T-cell (primary cell): ENCODE measurements around the gene VAMP3. TPM values are rescaled to one million over a fixed set of nuclear protein-coding genes. Genes with fewer than 3 reads are reported as not detected.

ENCODE experiments used
- ATAC-seq, 4 experiments: fragments of 200-7000 bp in 3 of 4; fragments of 150-1000 bp in 1 of 4; cut with Tn5 transposase; replicated peaks in 1 of 4; 1 replicate in 3 of 4; 2 replicates in 1 of 4; pipeline ENCODE4 v1.10.0; 2021; ENCODE audit warnings: moderate library complexity in 3 of 4, mild to moderate bottlenecking in 2 of 4, moderate number of reproducible peaks in 1 of 4
- CTCF ChIA-PET, 2 donors: fragments of 300-600 bp; sonication (Branson Sonifier 250); formaldehyde crosslinking; loops; one replicate each; lab custom pipeline; 2022; ENCODE audit warnings: antibody characterized with exemption in 2 of 2; lab: Charles Lee
- POLR2A ChIA-PET, 2 donors: fragments of 300-600 bp; sonication (Branson Sonifier 250); formaldehyde crosslinking; loops; one replicate each; lab custom pipeline; 2022; ENCODE audit warnings: antibody characterized with exemption in 2 of 2; lab: Charles Lee
- DNase-seq, 35 experiments: peaks; one replicate each; pipeline versions ENCODE4 v3.0.0 to v3.0.0-alpha.2; 2013 to 2023
- H3K27ac ChIP-seq: one replicate; pipeline ENCODE4 v1.5.1; 2013; ENCODE audit warnings: low read length
- H3K27me3 ChIP-seq, 2 experiments: replicated peaks in 1 of 2; 1 replicate in 1 of 2; 2 replicates in 1 of 2; pipeline versions ENCODE4 v1.6.1 to v1.7.0; 2013; ENCODE audit warnings: low read length in 1 of 2, mixed read lengths in 1 of 2; ENCODE audit not compliant: control insufficient read depth in 2 of 2, insufficient read depth in 2 of 2; ENCODE audit errors: extremely low read depth in 1 of 2
- H3K36me3 ChIP-seq, 2 donors: 1 replicate in 1 of 2; 2 replicates in 1 of 2; pipeline versions ENCODE4 v1.6.1 to v1.7.0; 2013; ENCODE audit warnings: low read length in 1 of 2; ENCODE audit not compliant: control insufficient read depth in 2 of 2, insufficient read depth in 1 of 2; ENCODE audit errors: extremely low read depth in 1 of 2
- H3K4me1 ChIP-seq, 2 experiments: 1 replicate in 1 of 2; 2 replicates in 1 of 2; pipeline versions ENCODE4 v1.6.1 to v1.7.0; 2013; ENCODE audit warnings: low read length in 2 of 2, mixed read lengths in 1 of 2; ENCODE audit not compliant: insufficient read depth in 2 of 2, control insufficient read depth in 1 of 2; ENCODE audit errors: extremely low read depth in 1 of 2
- H3K4me3 ChIP-seq, 2 donors: 1 replicate in 1 of 2; 2 replicates in 1 of 2; pipeline versions ENCODE4 v1.5.1 to v1.7.0; 2013; ENCODE audit warnings: mild to moderate bottlenecking in 2 of 2, low read length in 1 of 2, moderate library complexity in 1 of 2; ENCODE audit not compliant: control insufficient read depth in 1 of 2; ENCODE audit errors: extremely low read depth in 1 of 2
- H3K9me3 ChIP-seq: 2 replicates; pipeline ENCODE4 v1.7.0; 2013
- H3K27ac Mint-ChIP-seq, 2 donors: one replicate each; pipeline ENCODE4 v1.8.0; 2020 to 2021; ENCODE audit warnings: mild to moderate bottlenecking in 2 of 2, mixed read lengths in 2 of 2
- H3K27me3 Mint-ChIP-seq, 2 donors: one replicate each; pipeline ENCODE4 v1.8.0; 2021 to 2022; ENCODE audit warnings: mixed read lengths in 2 of 2
- H3K36me3 Mint-ChIP-seq: one replicate; pipeline ENCODE4 v1.8.0; 2021; ENCODE audit warnings: mixed read lengths
- H3K4me1 Mint-ChIP-seq, 3 donors: one replicate each; pipeline ENCODE4 v1.8.0; 2020 to 2022; ENCODE audit warnings: mixed read lengths in 3 of 3, mild to moderate bottlenecking in 1 of 3
- H3K4me3 Mint-ChIP-seq, 3 donors: one replicate each; pipeline ENCODE4 v1.8.0; 2020 to 2022; ENCODE audit warnings: mild to moderate bottlenecking in 3 of 3, mixed read lengths in 3 of 3, moderate library complexity in 3 of 3
- H3K9me3 Mint-ChIP-seq, 3 donors: one replicate each; pipeline ENCODE4 v1.8.0; 2020 to 2022; ENCODE audit warnings: mixed read lengths in 3 of 3
- WGBS: methylation state at CpG from one replicate; pipeline ENCODE4 v1.1.5; 2013; ENCODE audit warnings: missing lambda C conversion rate; ENCODE audit not compliant: insufficient coverage; 5-methylcytosine and 5-hydroxymethylcytosine counted together
- total RNA-seq, 35 experiments: library from RNA in 6 of 35; stranded (reverse) in 6 of 35; fragments of 120-200 nt in 1 of 35; gene quantifications; one replicate each; pipeline versions ENCODE4 v1.2.1 to v1.2.4 and lab custom pipeline; 2013 to 2026

The VAMP3 gene
- total RNA-seq, 5 donors from 2014 or later (not counting 1 experiment from before 2014, with no cell fraction given) = 39.2 to 57.3 (median 53.3) TPM

DNA sequence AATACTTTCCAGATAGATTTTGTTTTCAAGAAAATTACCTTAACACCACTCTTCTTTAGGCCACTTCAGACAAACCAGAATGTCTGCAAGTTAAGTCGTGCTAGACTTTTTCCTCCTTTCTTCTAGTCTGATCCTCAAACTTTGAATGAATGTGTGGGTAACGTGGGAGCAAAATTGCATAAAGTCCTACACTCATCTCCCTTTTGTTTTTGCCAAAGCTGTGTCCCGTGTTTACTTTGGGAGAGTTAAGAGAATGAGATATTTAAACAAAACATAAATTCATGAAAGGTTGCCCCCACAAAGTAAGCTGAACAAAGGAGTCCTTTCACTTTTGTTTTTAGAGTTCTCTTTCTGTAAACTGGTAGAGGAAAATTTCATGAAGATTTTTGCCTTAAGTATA lies 16.9 kb upstream of the VAMP3 start:
- POLR2A ChIA-PET = no interaction called here
- ATAC-seq (no peak), DNase-seq (no peak)
- Mint-ChIP-seq H3K36me3 (no peaks in the 10 kb centered on the region), H3K9me3 (no peaks in the 10 kb centered on the region), H3K4me1 (peaks cover 14 to 35% (median 20%) of the 10 kb centered on the region in 3 donors), H3K27me3 (peaks cover 8 to 11% of the 10 kb centered on the region in 2 donors), H3K27ac (no peak overlapping the region), H3K4me3 (no peak overlapping the region)
- Histone ChIP-seq H3K4me1 (peaks cover 0 to 6% of the 10 kb centered on the region in 2 experiments), H3K9me3 (no peaks in the 10 kb centered on the region), H3K36me3 (no peaks in the 10 kb centered on the region), H3K27ac (no peak overlapping the region), H3K4me3 (no peak overlapping the region), H3K27me3 (peaks cover 0 to 10% of the 10 kb centered on the region in 2 experiments)
- CTCF ChIA-PET = interaction anchor here in 1 of 2 donors (0.6 to 7.5 kb wide), 2 partner anchors 86 to 692 kb away, joined by 3 to 124 read pairs; no protein-coding TSS in a partner anchor
- no CpG with 5 or more reads among the region's 3 CpGs for WGBS

DNA sequence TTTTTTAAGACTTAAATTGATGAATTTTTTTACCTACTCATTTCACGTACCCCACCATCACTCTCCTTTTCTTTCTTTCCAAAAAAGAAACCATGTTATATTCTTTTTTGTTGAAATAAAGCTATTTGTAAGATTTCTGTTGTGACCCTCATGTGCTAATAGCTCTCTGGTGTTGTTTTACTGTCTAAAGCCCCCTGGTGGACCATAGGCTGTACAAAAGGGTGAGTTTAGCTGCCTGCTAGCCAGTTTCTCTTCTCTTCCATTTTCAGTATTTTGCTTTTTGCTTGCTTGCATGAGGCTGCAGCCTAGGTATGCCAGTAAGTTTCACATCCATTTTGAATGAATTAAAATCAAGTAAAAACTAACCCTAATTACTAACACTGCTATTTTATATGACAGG lies 15.6 kb upstream of the VAMP3 start:
- no peak for DNase-seq
- no peak overlapping the region for H3K4me3 Mint-ChIP-seq
- no CpG with 5 or more reads among the region's 1 CpG for WGBS

DNA sequence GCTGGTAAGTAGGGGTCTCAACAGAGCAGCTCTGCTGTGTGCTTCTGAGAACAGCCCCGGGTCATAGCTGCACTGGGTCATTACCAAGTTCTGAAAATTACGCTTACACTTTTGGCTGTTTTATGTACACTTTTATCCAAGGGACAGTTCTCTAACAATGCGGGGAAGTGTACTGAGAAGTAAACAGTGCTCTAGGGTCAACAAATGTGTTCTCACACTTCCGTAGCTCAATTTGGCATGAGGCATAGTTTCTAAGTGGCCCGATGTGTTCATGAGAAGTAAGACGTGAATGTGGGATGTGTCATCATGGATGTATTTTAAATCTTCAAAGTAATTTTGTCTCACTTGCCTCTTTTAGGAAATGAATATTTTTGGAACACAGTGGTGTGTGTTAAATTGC lies 10.9 kb upstream of the VAMP3 start:
- DNase-seq = no peak
- H3K27me3 Mint-ChIP-seq = peaks cover 3 to 5% of the 10 kb centered on the region in 2 donors
- H3K27ac Mint-ChIP-seq = no peak overlapping the region
- no peaks in the 10 kb centered on the region for H3K36me3 Mint-ChIP-seq
- no peaks in the 10 kb centered on the region for H3K4me1 Mint-ChIP-seq
- no peak overlapping the region for H3K4me3 Mint-ChIP-seq
- WGBS = 97% methylated on average over 5 of the region's 6 CpGs
- Histone ChIP-seq H3K4me3 (no peak overlapping the region), H3K9me3 (no peaks in the 10 kb centered on the region), H3K27me3 (peaks cover 2 to 12% of the 10 kb centered on the region in 2 experiments), H3K27ac (no peak overlapping the region), H3K36me3 (no peaks in the 10 kb centered on the region), H3K4me1 (no peaks in the 10 kb centered on the region)
- ChIA-PET POLR2A (no interaction called here), CTCF (no interaction called here)
- no peaks in the 10 kb centered on the region for H3K9me3 Mint-ChIP-seq
- no peak for ATAC-seq

More for the DNA sequence above, 15.6 kb upstream of the VAMP3 start:
- ChIA-PET CTCF (interaction anchor here in 1 of 2 donors (0.7 to 0.8 kb wide), 2 partner anchors 86 to 1159 kb away, joined by 3 to 12 read pairs; no protein-coding TSS in a partner anchor), POLR2A (interaction anchor here in 1 of 2 donors (0.6 kb wide), 1 partner anchor 114 kb away, joined by 3 read pairs; no protein-coding TSS in a partner anchor)
- Histone ChIP-seq H3K36me3 (no peaks in the 10 kb centered on the region), H3K9me3 (no peaks in the 10 kb centered on the region), H3K27ac (no peak overlapping the region), H3K4me1 (peaks cover 0 to 4% of the 10 kb centered on the region in 2 experiments), H3K4me3 (no peak overlapping the region), H3K27me3 (peaks cover 0 to 10% of the 10 kb centered on the region in 2 experiments)
- peaks cover 6 to 11% of the 10 kb centered on the region in 2 donors for H3K27me3 Mint-ChIP-seq
- H3K9me3 Mint-ChIP-seq = no peaks in the 10 kb centered on the region
- ATAC-seq = no peak
- H3K27ac Mint-ChIP-seq = no peak overlapping the region
- peaks cover 14 to 34% (median 20%) of the 10 kb centered on the region in 3 donors for H3K4me1 Mint-ChIP-seq
- H3K36me3 Mint-ChIP-seq = no peaks in the 10 kb centered on the region

DNA sequence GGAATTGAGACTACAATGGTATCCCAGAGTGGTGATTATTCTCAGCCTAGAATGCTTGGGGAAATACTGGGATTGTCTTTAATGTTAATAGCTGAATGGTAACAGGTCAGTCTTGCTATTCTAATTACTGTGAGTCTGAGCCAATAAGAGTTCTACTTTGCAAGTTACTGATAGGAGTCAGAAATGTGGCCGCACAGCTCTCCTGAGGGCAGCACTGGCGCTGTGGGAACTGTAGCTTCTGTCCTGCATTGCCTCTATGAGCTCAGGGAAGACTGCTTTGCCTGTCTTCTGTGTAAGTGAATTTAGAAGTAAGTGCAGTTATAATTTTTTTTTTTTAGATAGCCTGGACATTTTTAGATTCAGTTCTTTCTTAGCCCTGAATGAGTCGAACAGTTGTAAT lies 10.0 kb upstream of the VAMP3 start:
- H3K27me3 Mint-ChIP-seq = no peaks in the 10 kb centered on the region
- Histone ChIP-seq H3K27me3 (peaks cover 2 to 9% of the 10 kb centered on the region in 2 experiments), H3K36me3 (no peaks in the 10 kb centered on the region), H3K4me1 (no peaks in the 10 kb centered on the region), H3K27ac (no peak overlapping the region), H3K4me3 (no peak overlapping the region), H3K9me3 (no peaks in the 10 kb centered on the region)
- H3K9me3 Mint-ChIP-seq = no peaks in the 10 kb centered on the region
- ChIA-PET POLR2A (interaction anchor here in 1 of 2 donors (0.5 kb wide), 1 partner anchor 12 kb away, joined by 3 read pairs; no protein-coding TSS in a partner anchor), CTCF (interaction anchor here in 1 of 2 donors (1.9 kb wide), 1 partner anchor 8 kb away, joined by 10 read pairs; no protein-coding TSS in a partner anchor)
- WGBS = 94% methylated on average over 2 of the region's 3 CpGs
- no peaks in the 10 kb centered on the region for H3K36me3 Mint-ChIP-seq
- H3K4me1 Mint-ChIP-seq = no peaks in the 10 kb centered on the region
- ATAC-seq (no peak), DNase-seq (no peak)
- H3K4me3 Mint-ChIP-seq = no peak overlapping the region
- H3K27ac Mint-ChIP-seq = no peak overlapping the region

DNA sequence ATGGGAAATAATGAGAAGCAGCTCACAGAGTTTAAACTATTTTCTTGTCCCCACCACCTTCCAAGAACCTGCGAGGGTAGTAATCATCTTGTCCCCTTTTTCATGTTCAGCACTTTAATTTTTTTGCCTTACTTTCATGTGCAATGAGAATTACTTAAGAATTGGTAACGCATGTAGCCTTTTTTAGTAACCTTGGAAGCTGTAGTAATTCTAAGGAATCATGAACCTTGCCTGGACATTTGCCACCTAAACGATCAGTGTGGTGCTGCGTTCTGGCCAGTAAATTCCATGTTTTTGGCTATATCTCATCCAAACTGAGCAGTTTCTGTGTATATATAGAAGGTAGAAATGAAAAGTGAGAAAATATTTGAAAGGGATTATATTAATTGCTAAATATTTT lies 3.9 kb upstream of the VAMP3 start:
- no peaks in the 10 kb centered on the region for H3K9me3 Mint-ChIP-seq
- ATAC-seq = no peak
- DNase-seq = no peak
- H3K27ac Mint-ChIP-seq = no peak overlapping the region
- WGBS = no CpG with 5 or more reads among the region's 4 CpGs
- no peak overlapping the region for H3K4me3 Mint-ChIP-seq
- H3K27me3 Mint-ChIP-seq = peaks cover 0 to 3% of the 10 kb centered on the region in 2 donors
- Histone ChIP-seq H3K9me3 (no peaks in the 10 kb centered on the region), H3K4me3 (no peak overlapping the region), H3K27ac (no peak overlapping the region), H3K36me3 (no peaks in the 10 kb centered on the region), H3K4me1 (peaks cover 0 to 13% of the 10 kb centered on the region in 2 experiments), H3K27me3 (peaks cover 0 to 2% of the 10 kb centered on the region in 2 experiments)
- ChIA-PET POLR2A (no interaction called here), CTCF (interaction anchor here in 1 of 2 donors (1.2 kb wide), 1 partner anchor 14 kb away, joined by 3 read pairs; no protein-coding TSS in a partner anchor)
- H3K36me3 Mint-ChIP-seq = no peaks in the 10 kb centered on the region
- H3K4me1 Mint-ChIP-seq = peaks cover 9 to 13% (median 10%) of the 10 kb centered on the region in 3 donors

DNA sequence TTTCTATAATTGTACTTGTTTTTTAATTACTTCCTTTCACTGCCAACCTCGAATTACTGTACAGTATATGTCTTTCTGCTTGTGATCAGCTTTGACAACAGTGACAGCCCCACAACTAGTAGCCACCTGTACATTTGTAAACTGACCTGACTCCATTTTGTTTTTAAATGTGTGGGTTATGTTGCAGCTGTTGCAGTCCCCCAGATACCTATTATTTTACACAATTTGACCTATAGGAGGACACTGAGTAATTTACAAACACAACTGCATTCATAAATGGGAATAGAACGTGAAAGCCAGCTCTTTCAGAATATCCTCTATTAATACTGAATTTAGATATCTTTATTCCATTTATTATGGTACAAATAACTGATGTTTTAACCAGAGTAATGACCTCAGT lies 2.5 kb upstream of the VAMP3 start:
- Mint-ChIP-seq H3K27me3 (peaks cover 0 to 3% of the 10 kb centered on the region in 2 donors), H3K9me3 (no peaks in the 10 kb centered on the region), H3K27ac (no peak overlapping the region), H3K4me1 (peaks cover 19 to 24% (median 23%) of the 10 kb centered on the region in 3 donors), H3K36me3 (peaks cover 3% of the 10 kb centered on the region), H3K4me3 (no peak overlapping the region)
- peaks cover 0 to 5% of the 10 kb centered on the region in 2 donors for H3K36me3 ChIP-seq
- H3K27me3 ChIP-seq = peaks cover 0 to 2% of the 10 kb centered on the region in 2 experiments
- H3K4me1 ChIP-seq = peaks cover 0 to 18% of the 10 kb centered on the region in 2 experiments
- DNase-seq = no peak
- no peak overlapping the region for H3K4me3 ChIP-seq
- POLR2A ChIA-PET = no interaction called here
- no peak overlapping the region for H3K27ac ChIP-seq
- CTCF ChIA-PET = interaction anchor here in 1 of 2 donors (1.4 kb wide), 1 partner anchor 16 kb away, joined by 5 read pairs; no protein-coding TSS in a partner anchor
- no CpG with 5 or more reads among the region's 2 CpGs for WGBS
- H3K9me3 ChIP-seq = no peaks in the 10 kb centered on the region
- ATAC-seq = no peak
